H1 (cell line): Measurements from ENCODE around the gene TTC5. TPM values are rescaled to one million over a fixed set of nuclear protein-coding genes. Genes with fewer than 3 reads are reported as not detected.

Experiments
- CTCF ChIA-PET: fragments of 300-600 bp; sonication (Branson Sonifier 250); formaldehyde crosslinking; loops from one replicate; lab custom pipeline; 2021; ENCODE audit not compliant: partially characterized antibody; lab: Charles Lee
- POLR2A ChIA-PET: fragments of 300-600 bp; sonication (Branson Sonifier 250); formaldehyde crosslinking; loops from one replicate; lab custom pipeline; 2021; ENCODE audit warnings: inconsistent platforms; ENCODE audit not compliant: partially characterized antibody; lab: Charles Lee
- DNase-seq, 2 experiments: peaks; one replicate each; pipeline versions ENCODE4 v3.0.0 to v3.0.0-alpha.2; 2010 to 2022; ENCODE audit warnings: low spot score in 2 of 2, low read depth in 1 of 2, mixed read lengths in 1 of 2
- FAIRE-seq: peaks from 2 replicates; lab custom pipeline; 2011; peaks lifted over from hg19 to GRCh38; lab: Jason Lieb, UNC
- H2AFZ ChIP-seq: 2 replicates; pipeline ENCODE4 v1.8.1; 2012; ENCODE audit warnings: low read length, inconsistent platforms
- H2AK5ac ChIP-seq: 2 replicates; pipeline ENCODE4 v1.6.1; 2013; ENCODE audit warnings: low read depth, low read length
- H2BK120ac ChIP-seq: replicated peaks from 2 replicates; pipeline ENCODE3; 2013; ENCODE audit warnings: low read depth, low read length, inconsistent platforms
- H2BK12ac ChIP-seq: 2 replicates; pipeline ENCODE4 v1.6.1; 2013; ENCODE audit warnings: low read depth, low read length
- H2BK15ac ChIP-seq: 2 replicates; pipeline ENCODE4 v1.6.1; 2013; ENCODE audit warnings: low read length
- H2BK20ac ChIP-seq: 2 replicates; pipeline ENCODE4 v1.6.1; 2013; ENCODE audit warnings: low read length
- H2BK5ac ChIP-seq: 2 replicates; pipeline ENCODE4 v1.6.1; 2013; ENCODE audit warnings: low read depth, low read length
- H3K14ac ChIP-seq: 2 replicates; pipeline ENCODE4 v1.6.1; 2013; ENCODE audit warnings: inconsistent platforms; ENCODE audit not compliant: insufficient read length
- H3K18ac ChIP-seq: 2 replicates; pipeline ENCODE4 v1.6.1; 2013; ENCODE audit warnings: low read length; ENCODE audit errors: extremely low read depth
- H3K23ac ChIP-seq: 2 replicates; pipeline ENCODE4 v1.6.1; 2013; ENCODE audit warnings: inconsistent platforms; ENCODE audit not compliant: insufficient read length
- H3K23me2 ChIP-seq: 2 replicates; pipeline ENCODE4 v1.6.1; 2013; ENCODE audit warnings: low read depth, low read length
- H3K27ac ChIP-seq: 2 replicates; pipeline ENCODE4 v1.6.1; 2011; ENCODE audit warnings: low read depth, low read length, inconsistent platforms
- H3K27me3 ChIP-seq, 4 experiments: replicated peaks in 1 of 4; 1 replicate in 1 of 4; 2 replicates in 3 of 4; pipeline versions ENCODE4 v1.6.1 to v1.8.1; 2011 to 2013; ENCODE audit warnings: low read length in 3 of 4, mild to moderate bottlenecking in 3 of 4, inconsistent platforms in 2 of 4, mixed read lengths in 2 of 4, moderate library complexity in 1 of 4; ENCODE audit not compliant: control insufficient read depth in 3 of 4, insufficient read depth in 3 of 4; ENCODE audit errors: extremely low read depth in 1 of 4
- H3K36me3 ChIP-seq, 4 experiments: 2 replicates each; pipeline versions ENCODE4 v1.6.1 to v1.8.1; 2011 to 2013; ENCODE audit warnings: mild to moderate bottlenecking in 4 of 4, low read length in 3 of 4, moderate library complexity in 2 of 4, control low read depth in 1 of 4, inconsistent platforms in 1 of 4; ENCODE audit not compliant: insufficient read depth in 4 of 4, control insufficient read depth in 2 of 4
- H3K4ac ChIP-seq: replicated peaks from 2 replicates; pipeline ENCODE3; 2013; ENCODE audit warnings: low read length, low read depth, mixed read lengths, inconsistent platforms; ENCODE audit not compliant: insufficient read length
- H3K4me1 ChIP-seq, 4 experiments: replicated peaks in 1 of 4; 1 replicate in 1 of 4; 2 replicates in 3 of 4; pipeline versions ENCODE4 v1.6.1 to v1.8.1; 2011 to 2013; ENCODE audit warnings: low read length in 3 of 4, inconsistent platforms in 2 of 4, mixed read lengths in 1 of 4; ENCODE audit not compliant: insufficient read depth in 4 of 4, control insufficient read depth in 3 of 4
- H3K4me2 ChIP-seq, 2 experiments: 2 replicates each; pipeline versions ENCODE4 v1.6.1 to v1.8.1; 2011 to 2013; ENCODE audit warnings: low read depth in 2 of 2, low read length in 2 of 2, control low read depth in 1 of 2, inconsistent platforms in 1 of 2, mild to moderate bottlenecking in 1 of 2; ENCODE audit not compliant: insufficient read depth in 1 of 2
- H3K4me3 ChIP-seq, 4 experiments: fragments of 200-600, 300-600 bp in 1 of 4; sonication (generic), shearing (Covaris generic), sonication (Bioruptor Twin) in 1 of 4; 2 replicates each; pipeline versions ENCODE4 v1.5.1 to v1.8.1; 2011 to 2016; ENCODE audit warnings: low read length in 4 of 4, low read depth in 3 of 4, control low read depth in 2 of 4, inconsistent platforms in 2 of 4, mild to moderate bottlenecking in 2 of 4, mixed read lengths in 1 of 4, moderate library complexity in 1 of 4; ENCODE audit not compliant: insufficient read depth in 2 of 4; ENCODE audit errors: extremely low read depth in 1 of 4
- H3K56ac ChIP-seq: replicated peaks from 2 replicates; pipeline ENCODE3; 2013; ENCODE audit warnings: low read depth, mild to moderate bottlenecking, mixed read lengths, low read length, inconsistent platforms; ENCODE audit not compliant: insufficient read length
- H3K79me1 ChIP-seq: 2 replicates; pipeline ENCODE4 v1.6.1; 2013; ENCODE audit warnings: low read depth, low read length, control low read depth
- H3K79me2 ChIP-seq, 2 experiments: 2 replicates each; pipeline versions ENCODE4 v1.6.1 to v1.8.1; 2012 to 2013; ENCODE audit warnings: low read length in 2 of 2, mild to moderate bottlenecking in 2 of 2, inconsistent platforms in 1 of 2; ENCODE audit not compliant: insufficient read depth in 2 of 2, control insufficient read depth in 1 of 2
- H3K9ac ChIP-seq, 4 experiments: replicated peaks in 1 of 4; 1 replicate in 1 of 4; 2 replicates in 3 of 4; pipeline versions ENCODE4 v1.6.1 to v1.8.1; 2011 to 2013; ENCODE audit warnings: low read depth in 3 of 4, low read length in 3 of 4, control low read depth in 2 of 4, mild to moderate bottlenecking in 2 of 4, moderate library complexity in 2 of 4, inconsistent platforms in 1 of 4; ENCODE audit errors: extremely low read depth in 1 of 4
- H3K9me3 ChIP-seq, 2 experiments: 2 replicates each; pipeline versions ENCODE4 v1.6.1 to v1.8.1; 2012 to 2013; ENCODE audit warnings: mild to moderate bottlenecking in 2 of 2, moderate library complexity in 2 of 2, control low read depth in 1 of 2, inconsistent platforms in 1 of 2, low read depth in 1 of 2, low read length in 1 of 2, mixed read lengths in 1 of 2; ENCODE audit not compliant: insufficient read depth in 2 of 2
- H4K20me1 ChIP-seq, 2 experiments: replicated peaks in 1 of 2; 2 replicates each; pipeline versions ENCODE3 to v1.8.1; 2011 to 2013; ENCODE audit warnings: inconsistent platforms in 2 of 2, low read length in 2 of 2, mild to moderate bottlenecking in 1 of 2; ENCODE audit not compliant: insufficient read depth in 2 of 2, control insufficient read depth in 1 of 2
- H4K5ac ChIP-seq: 2 replicates; pipeline ENCODE4 v1.6.1; 2013; ENCODE audit warnings: low read length, low read depth, mixed read lengths, inconsistent platforms; ENCODE audit not compliant: insufficient read length
- H4K8ac ChIP-seq: 2 replicates; pipeline ENCODE4 v1.8.0; 2013; ENCODE audit warnings: mild to moderate bottlenecking, moderate library complexity, low read length, inconsistent platforms; ENCODE audit not compliant: insufficient read depth; ENCODE audit errors: extremely low read depth
- H4K91ac ChIP-seq: replicated peaks from 2 replicates; pipeline ENCODE3; 2013; ENCODE audit warnings: low read length, mixed read lengths, inconsistent platforms; ENCODE audit not compliant: insufficient read length
- BACH1 ChIP-seq: IDR thresholded peaks from 2 replicates; pipeline ENCODE4 v1.6.1; 2012; ENCODE audit warnings: low read length, improper control_type of control experiment
- CHD1 ChIP-seq: IDR thresholded peaks from 2 replicates; pipeline ENCODE4 v1.6.1; 2012; ENCODE audit warnings: low read depth, low read length, improper control_type of control experiment
- CHD2 ChIP-seq: IDR thresholded peaks from 2 replicates; pipeline ENCODE4 v1.6.1; 2012; ENCODE audit warnings: low read length, improper control_type of control experiment
- EZH2 ChIP-seq: fragments of 200-600 bp; sonication (generic); IDR thresholded peaks from 2 replicates; pipeline ENCODE4 v1.7.1; 2012; ENCODE audit warnings: low read depth, mild to moderate bottlenecking, moderate library complexity, low read length, inconsistent platforms; ENCODE audit not compliant: severe bottlenecking
- HDAC2 ChIP-seq, 2 experiments: fragments of 300-600 bp in 1 of 2; sonication (generic) in 1 of 2; IDR thresholded peaks; 2 replicates each; pipeline ENCODE4 v1.6.1; 2011 to 2012; ENCODE audit warnings: low read depth in 2 of 2, low read length in 2 of 2, mild to moderate bottlenecking in 2 of 2, moderate library complexity in 2 of 2, borderline replicate concordance in 1 of 2, inconsistent platforms in 1 of 2
- KDM5A ChIP-seq: fragments of 200-600 bp; IDR thresholded peaks from 2 replicates; pipeline ENCODE4 v1.7.1; 2012; ENCODE audit warnings: mild to moderate bottlenecking, low read length, inconsistent platforms, mixed read lengths
- NANOG ChIP-seq: IDR thresholded peaks from 2 replicates; pipeline ENCODE4 v1.6.1; 2011; ENCODE audit warnings: low read length, low read depth, mild to moderate bottlenecking, inconsistent platforms; ENCODE audit not compliant: insufficient read depth, poor library complexity, severe bottlenecking
- PHF8 ChIP-seq: fragments of 200-600 bp; sonication (generic); conservative IDR thresholded peaks from 2 replicates; pipeline ENCODE4 v1.7.1; 2012; ENCODE audit warnings: low read depth, mild to moderate bottlenecking, inconsistent platforms, low read length, moderate library complexity
- RBBP5 ChIP-seq: IDR thresholded peaks from 2 replicates; pipeline ENCODE4 v1.7.1; 2012; ENCODE audit warnings: low read depth, mild to moderate bottlenecking, inconsistent platforms, low read length, moderate library complexity, borderline replicate concordance
- RFX5 ChIP-seq: IDR thresholded peaks from 2 replicates; pipeline ENCODE4 v1.6.1; 2011; ENCODE audit warnings: low read depth, low read length, improper control_type of control experiment, borderline replicate concordance
- RNF2 ChIP-seq: fragments of 200-900, 300-1000 bp; sonication (generic); IDR thresholded peaks from 2 replicates; pipeline ENCODE4 v1.7.1; 2016; ENCODE audit warnings: borderline replicate concordance, low read depth, mild to moderate bottlenecking, antibody characterized with exemption, low read length; ENCODE audit not compliant: poor library complexity, severe bottlenecking; ENCODE audit errors: missing control alignments
- SP4 ChIP-seq: IDR thresholded peaks from 2 replicates; pipeline ENCODE4 v1.6.1; 2012; ENCODE audit warnings: low read length, inconsistent platforms
- TAF1 ChIP-seq: IDR thresholded peaks from 2 replicates; pipeline ENCODE4 v1.6.1; 2011; ENCODE audit warnings: mild to moderate bottlenecking, low read depth, low read length
- YY1 ChIP-seq: IDR thresholded peaks from 2 replicates; pipeline ENCODE4 v1.6.1; 2011; ENCODE audit warnings: low read depth, mild to moderate bottlenecking, low read length
- WGBS, 2 experiments: shearing (Covaris generic) in 1 of 2; methylation state at CpG; one replicate each; pipeline versions ENCODE4 v1.1.6 to v1.1.7; 2013 to 2015; ENCODE audit warnings: low lambda C conversion rate in 2 of 2, mixed read lengths in 2 of 2, inconsistent platforms in 1 of 2, low coverage in 1 of 2, missing lambda C conversion rate in 1 of 2; ENCODE audit not compliant: insufficient replicate concordance in 2 of 2, insufficient coverage in 1 of 2, insufficient read length in 1 of 2; ENCODE audit errors: extremely low coverage in 1 of 2, missing lambda C conversion rate in 1 of 2; 5-methylcytosine and 5-hydroxymethylcytosine counted together
- polyA plus RNA-seq, 7 experiments: library from polyadenylated mRNA; depleted of rRNA in 3 of 7; stranded (reverse) in 5 of 7; unstranded in 2 of 7; fragments of >200 nt in 5 of 7; fragments of 200-250 nt in 2 of 7; gene quantifications; 1 replicate in 5 of 7; 2 replicates in 1 of 7; 4 replicates in 1 of 7; pipeline versions ENCODE4 v1.2.1 to v1.2.3, GENCODE V29; 2011 to 2013; ENCODE audit warnings: missing spikeins in 2 of 7, mixed read lengths in 2 of 7
- total RNA-seq: library from RNA; stranded (reverse); fragmentation: NEBNext Ultra II Directional; extraction: Animal tissue kit (Norgen Biotek cat#: 25700); gene quantifications from 2 replicates; pipeline ENCODE4 v1.2.1, GENCODE V29; 2021

TTC5 gene
- total and polyA plus RNA-seq, 2 of the 8 experiments (the other 6 are each of a cell fraction or from before 2014, with no cell fraction given): 9.1 to 18.0 TPM

DNA sequence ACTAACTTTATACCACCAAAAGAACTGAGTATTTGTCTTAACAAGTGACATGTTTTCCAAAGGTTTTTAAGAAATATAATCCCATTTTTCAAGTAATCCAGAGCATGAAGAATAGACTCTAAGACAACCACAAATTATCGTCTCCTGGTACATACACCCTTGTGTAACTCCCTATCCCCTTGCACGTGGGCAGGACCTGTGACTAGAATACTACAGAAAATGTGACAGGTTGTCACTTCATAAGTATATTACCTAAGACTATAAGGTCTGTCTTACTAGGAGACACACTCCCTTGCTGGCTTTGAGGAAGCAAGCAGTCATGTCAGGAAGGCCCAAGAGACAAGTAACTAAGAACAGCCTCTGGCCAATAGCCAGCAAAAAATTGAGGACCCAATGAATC, 8.3 kb upstream of the TTC5 start:
- no peak overlapping the region for H4K5ac ChIP-seq
- DNase-seq (no peak), FAIRE-seq (no peak)
- H3K9me3 ChIP-seq: peaks cover 0 to 3% of the 10 kb centered on the region in 2 experiments; a peak in 1 of 4 replicates
- H3K79me1 ChIP-seq: no peaks in the 10 kb centered on the region
- no peak overlapping the region for H3K56ac ChIP-seq
- no peak overlapping the region for H3K4me2 ChIP-seq
- no peak overlapping the region for H3K14ac ChIP-seq
- no peak overlapping the region for H3K18ac ChIP-seq
- H4K20me1 ChIP-seq: peaks cover 0 to 6% of the 10 kb centered on the region in 2 experiments
- H3K4ac ChIP-seq: no peak overlapping the region
- H4K8ac ChIP-seq: no peak overlapping the region
- no peak overlapping the region for H2BK120ac ChIP-seq
- H2AK5ac ChIP-seq: no peak overlapping the region
- no peaks in the 10 kb centered on the region; a peak in 1 of 7 replicates for H3K27me3 ChIP-seq
- peaks cover 20 to 70% (median 55%) of the 10 kb centered on the region in 4 experiments for H3K36me3 ChIP-seq
- no peak overlapping the region for H2BK12ac ChIP-seq
- no peak overlapping the region for H3K9ac ChIP-seq
- H3K27ac ChIP-seq: no peak overlapping the region
- no peak overlapping the region for H2BK15ac ChIP-seq
- H2AFZ ChIP-seq: no peak overlapping the region
- no peak overlapping the region for H2BK20ac ChIP-seq
- peaks cover 2 to 15% of the 10 kb centered on the region in 2 experiments; a peak in 2 of 4 replicates for H3K79me2 ChIP-seq
- H4K91ac ChIP-seq: no peak overlapping the region
- no peak overlapping the region for H3K23ac ChIP-seq
- H2BK5ac ChIP-seq: no peak overlapping the region
- 87% methylated on average over 2 of the region's 2 CpGs; no CpG with 5 or more reads in 1 of the 2 experiments for WGBS, 2 experiments
- ChIA-PET POLR2A (interaction anchor here (3.2 kb wide), 1 partner anchor 13 kb away, joined by 17 read pairs; no protein-coding TSS in a partner anchor), CTCF (no interaction called here)
- H3K4me3 ChIP-seq: no peak overlapping the region
- no peaks in the 10 kb centered on the region for H3K23me2 ChIP-seq
- H3K4me1 ChIP-seq: no peaks in the 10 kb centered on the region
- TF ChIP-seq HDAC2 (IDR thresholded peaks at IDR 0.05; ENCODE audit: borderline replicate concordance in 1 of 2, low read depth in 2 of 2, low read length in 2 of 2): no peak
- TF ChIP-seq RNF2: no peak
- TF ChIP-seq CHD2: no peak
- TF ChIP-seq RBBP5: no peak
- no peak for TF ChIP-seq KDM5A
- TF ChIP-seq TAF1: no peak
- TF ChIP-seq PHF8: no peak
- no peak for TF ChIP-seq EZH2
- TF ChIP-seq SP4: no peak
- no peak for TF ChIP-seq CHD1
- TF ChIP-seq YY1: no peak
- no peak for TF ChIP-seq NANOG
- TF ChIP-seq BACH1: no peak
- TF ChIP-seq RFX5: no peak
